MM.1S (cell line): ENCODE data around the gene KCNJ1.

Experiments
- DNase-seq: peaks from one replicate; pipeline ENCODE4 v3.0.0-alpha.2; 2015
- H2AFZ ChIP-seq: fragments of 300-600 bp; sonication (generic); 2 replicates; pipeline ENCODE4 v1.6.0; 2016; ENCODE audit warnings: antibody characterized with exemption, low read length
- H3F3A ChIP-seq: fragments of 300-600 bp; sonication (generic); 2 replicates; pipeline ENCODE4 v1.6.1; 2016; ENCODE audit warnings: mild to moderate bottlenecking, antibody characterized with exemption, low read length, moderate library complexity, mixed read lengths; ENCODE audit not compliant: insufficient read depth
- H3K27ac ChIP-seq: fragments of 300-600 bp; sonication (generic); 2 replicates; pipeline ENCODE4 v1.5.1; 2016; ENCODE audit warnings: mild to moderate bottlenecking, low read length
- H3K27me3 ChIP-seq: fragments of 300-600 bp; sonication (generic); replicated peaks from 2 replicates; pipeline ENCODE4 v1.6.0; 2016; ENCODE audit warnings: low read length; ENCODE audit not compliant: insufficient read depth
- H3K36me3 ChIP-seq: fragments of 300-600 bp; sonication (generic); replicated peaks from 2 replicates; pipeline ENCODE4 v1.6.1; 2016; ENCODE audit warnings: mild to moderate bottlenecking, low read length, mixed read lengths; ENCODE audit not compliant: insufficient read depth
- H3K4me1 ChIP-seq: fragments of 300-600 bp; sonication (generic); 2 replicates; pipeline ENCODE4 v1.6.1; 2016; ENCODE audit warnings: low read length, mixed read lengths
- H3K4me2 ChIP-seq: fragments of 300-600 bp; sonication (generic); 2 replicates; pipeline ENCODE4 v1.6.0; 2016; ENCODE audit warnings: low read depth, low read length
- H3K4me3 ChIP-seq: fragments of 300-600 bp; sonication (generic); 2 replicates; pipeline ENCODE4 v1.5.1; 2016; ENCODE audit warnings: low read length, mixed read lengths
- H3K79me2 ChIP-seq: fragments of 300-600 bp; sonication (generic); 2 replicates; pipeline ENCODE4 v1.6.1; 2016; ENCODE audit warnings: mixed run types, low read length, mixed read lengths
- H3K9ac ChIP-seq: fragments of 300-600 bp; sonication (generic); 2 replicates; pipeline ENCODE4 v1.6.1; 2016; ENCODE audit warnings: low read length, mixed read lengths
- H3K9me2 ChIP-seq: fragments of 300-600 bp; sonication (generic); replicated peaks from 2 replicates; pipeline ENCODE4 v1.6.1; 2016; ENCODE audit warnings: mild to moderate bottlenecking, low read length, mixed read lengths; ENCODE audit not compliant: insufficient read depth
- H3K9me3 ChIP-seq: fragments of 300-600 bp; sonication (generic); replicated peaks from 2 replicates; pipeline ENCODE4 v1.6.1; 2016; ENCODE audit warnings: mild to moderate bottlenecking, low read length, mixed read lengths; ENCODE audit not compliant: insufficient read depth
- H4K20me1 ChIP-seq: fragments of 300-600 bp; sonication (generic); 2 replicates; pipeline ENCODE4 v1.6.1; 2016; ENCODE audit warnings: mild to moderate bottlenecking, low read length, moderate library complexity, mixed read lengths; ENCODE audit not compliant: insufficient read depth
- EZH2 ChIP-seq: fragments of 300-600 bp; sonication (generic); optimal IDR thresholded peaks from 2 replicates; pipeline ENCODE3; 2017; ENCODE audit warnings: low read depth, mild to moderate bottlenecking, antibody characterized with exemption, low read length, mixed read lengths
- EZH2phosphoT487 ChIP-seq: fragments of 300-600 bp; sonication (generic); IDR thresholded peaks from 2 replicates; pipeline ENCODE4 v1.6.1; 2018; ENCODE audit warnings: antibody characterized with exemption, low read length
- TF ChIP-seq, protein P1 (sequence below): fragments of 300-600 bp; sonication (generic); IDR thresholded peaks from 2 replicates; pipeline ENCODE4 v1.5.1; 2016; ENCODE audit warnings: antibody characterized with exemption, low read length, mixed read lengths

Gene KCNJ1

DNA sequence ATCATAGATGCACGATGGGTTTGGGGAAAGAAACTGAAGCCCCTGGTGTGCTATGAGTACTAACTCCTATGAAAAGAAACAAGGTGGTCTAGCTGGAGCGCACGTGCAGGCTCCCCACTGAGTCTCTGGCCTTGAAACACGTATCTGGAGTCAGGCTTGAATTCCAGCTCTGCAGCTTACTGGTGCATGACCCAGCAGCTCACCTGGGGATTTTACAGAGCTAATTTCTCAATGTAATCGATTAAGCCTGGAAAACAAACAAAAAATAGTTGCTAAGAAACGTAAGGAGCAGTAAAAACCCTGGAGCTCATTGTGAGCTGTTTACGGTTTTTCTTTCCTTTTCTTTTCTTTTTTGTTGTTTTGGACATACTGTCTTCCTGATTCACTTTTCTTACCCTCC lies 12.3 kb downstream of the KCNJ1 start:
- Histone ChIP-seq H3K4me3 (no peak overlapping the region), H4K20me1 (no peaks in the 10 kb centered on the region), H3K27me3 (no peaks in the 10 kb centered on the region), H3F3A (no peaks in the 10 kb centered on the region), H3K4me1 (0 out of 2 replicates have a peak, but pooled peaks cover 3% of the 10 kb centered on the region), H3K79me2 (no peaks in the 10 kb centered on the region), H3K9me2 (no peaks in the 10 kb centered on the region), H3K4me2 (no peak overlapping the region), H3K9ac (no peak overlapping the region), H3K27ac (no peak overlapping the region), H2AFZ (no peak overlapping the region), H3K9me3 (no peaks in the 10 kb centered on the region), H3K36me3 (no peaks in the 10 kb centered on the region)
- DNase-seq, result no peak
- TF ChIP-seq, protein P1, sequence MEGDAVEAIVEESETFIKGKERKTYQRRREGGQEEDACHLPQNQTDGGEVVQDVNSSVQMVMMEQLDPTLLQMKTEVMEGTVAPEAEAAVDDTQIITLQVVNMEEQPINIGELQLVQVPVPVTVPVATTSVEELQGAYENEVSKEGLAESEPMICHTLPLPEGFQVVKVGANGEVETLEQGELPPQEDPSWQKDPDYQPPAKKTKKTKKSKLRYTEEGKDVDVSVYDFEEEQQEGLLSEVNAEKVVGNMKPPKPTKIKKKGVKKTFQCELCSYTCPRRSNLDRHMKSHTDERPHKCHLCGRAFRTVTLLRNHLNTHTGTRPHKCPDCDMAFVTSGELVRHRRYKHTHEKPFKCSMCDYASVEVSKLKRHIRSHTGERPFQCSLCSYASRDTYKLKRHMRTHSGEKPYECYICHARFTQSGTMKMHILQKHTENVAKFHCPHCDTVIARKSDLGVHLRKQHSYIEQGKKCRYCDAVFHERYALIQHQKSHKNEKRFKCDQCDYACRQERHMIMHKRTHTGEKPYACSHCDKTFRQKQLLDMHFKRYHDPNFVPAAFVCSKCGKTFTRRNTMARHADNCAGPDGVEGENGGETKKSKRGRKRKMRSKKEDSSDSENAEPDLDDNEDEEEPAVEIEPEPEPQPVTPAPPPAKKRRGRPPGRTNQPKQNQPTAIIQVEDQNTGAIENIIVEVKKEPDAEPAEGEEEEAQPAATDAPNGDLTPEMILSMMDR, result no peak
- TF ChIP-seq EZH2 (no peak), EZH2phosphoT487 (no peak)

DNA sequence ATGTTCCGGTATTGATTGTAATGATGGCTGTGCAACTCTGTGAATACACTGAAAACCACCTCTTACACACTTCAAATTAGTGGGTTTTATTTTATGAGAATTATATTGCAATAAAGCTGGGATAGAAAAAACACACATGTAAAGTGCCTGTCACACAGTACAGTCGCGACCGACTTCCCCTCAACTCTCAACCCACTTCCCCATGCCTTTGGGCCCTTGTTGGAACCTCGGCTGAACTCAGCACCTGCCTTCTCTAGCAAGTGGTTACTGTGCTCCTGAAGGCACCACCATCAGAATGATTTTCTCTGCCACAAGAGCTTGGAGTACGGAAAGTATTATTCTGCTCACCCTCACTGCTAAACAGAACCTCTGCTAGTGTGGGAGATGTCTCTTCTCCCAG lies 13.5 kb downstream of the KCNJ1 start:
- Histone ChIP-seq H3K27me3 (no peaks in the 10 kb centered on the region), H3K9ac (no peak overlapping the region), H3K27ac (no peak overlapping the region), H3K79me2 (no peaks in the 10 kb centered on the region), H3K36me3 (no peaks in the 10 kb centered on the region), H4K20me1 (no peaks in the 10 kb centered on the region), H3K9me2 (no peaks in the 10 kb centered on the region), H3K4me1 (no peaks in the 10 kb centered on the region), H3K9me3 (no peaks in the 10 kb centered on the region), H3F3A (no peaks in the 10 kb centered on the region), H3K4me2 (no peak overlapping the region), H2AFZ (no peak overlapping the region), H3K4me3 (no peak overlapping the region)
- TF ChIP-seq EZH2 (no peak), EZH2phosphoT487 (no peak)
- TF ChIP-seq, protein P1, result no peak
- DNase-seq, result no peak

DNA sequence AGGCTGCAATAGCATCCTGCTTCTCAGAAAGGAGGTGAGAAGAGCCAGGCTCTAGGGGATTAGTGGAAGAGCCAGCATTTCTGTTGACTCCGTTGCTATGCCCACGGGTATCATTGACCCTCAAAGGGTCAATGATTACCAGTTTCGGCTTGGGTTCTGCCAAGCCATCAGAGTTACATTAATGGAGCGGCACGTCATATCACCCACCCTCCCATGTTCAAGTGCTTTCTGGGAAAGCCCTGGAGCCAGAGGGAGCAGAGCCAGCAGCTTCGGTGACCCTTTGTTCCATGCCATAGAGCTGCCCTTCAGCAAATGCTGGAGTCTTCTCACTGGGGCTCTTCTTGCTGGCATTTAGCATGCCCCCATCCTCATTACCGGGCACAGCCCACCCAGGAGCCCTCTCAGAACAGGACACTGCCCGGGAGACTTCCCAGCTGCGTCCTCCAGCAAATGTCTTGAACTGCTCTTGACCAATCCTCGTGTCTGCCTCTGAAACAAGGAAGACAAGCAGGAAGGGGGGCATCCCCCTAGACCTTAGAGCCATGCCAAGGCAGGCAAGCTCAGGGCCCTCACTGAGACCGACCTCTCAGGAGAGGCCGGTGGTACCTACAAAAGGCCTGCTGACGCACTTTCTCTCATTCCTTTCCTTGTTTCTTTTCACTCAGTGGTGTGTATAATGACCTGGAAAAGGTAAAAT lies 14.6 kb downstream of the KCNJ1 start:
- Histone ChIP-seq H3K79me2 (no peaks in the 10 kb centered on the region), H3K9me3 (no peaks in the 10 kb centered on the region), H3K4me2 (no peak overlapping the region), H4K20me1 (no peaks in the 10 kb centered on the region), H3K36me3 (no peaks in the 10 kb centered on the region), H2AFZ (no peak overlapping the region), H3K27ac (no peak overlapping the region), H3F3A (no peaks in the 10 kb centered on the region), H3K27me3 (no peaks in the 10 kb centered on the region), H3K4me1 (no peaks in the 10 kb centered on the region), H3K9me2 (no peaks in the 10 kb centered on the region), H3K4me3 (no peak overlapping the region), H3K9ac (no peak overlapping the region)
- TF ChIP-seq EZH2phosphoT487 (no peak), EZH2 (no peak)
- TF ChIP-seq, protein P1, result no peak
- no peak for DNase-seq
